ENCODE data around the gene LRP1-AS. TPM values are rescaled to one million over a fixed set of nuclear protein-coding genes. Genes with fewer than 3 reads are reported as not detected.

Gene LRP1-AS
- total RNA-seq, 1 experiment from 2014 or later = not detected

DNA sequence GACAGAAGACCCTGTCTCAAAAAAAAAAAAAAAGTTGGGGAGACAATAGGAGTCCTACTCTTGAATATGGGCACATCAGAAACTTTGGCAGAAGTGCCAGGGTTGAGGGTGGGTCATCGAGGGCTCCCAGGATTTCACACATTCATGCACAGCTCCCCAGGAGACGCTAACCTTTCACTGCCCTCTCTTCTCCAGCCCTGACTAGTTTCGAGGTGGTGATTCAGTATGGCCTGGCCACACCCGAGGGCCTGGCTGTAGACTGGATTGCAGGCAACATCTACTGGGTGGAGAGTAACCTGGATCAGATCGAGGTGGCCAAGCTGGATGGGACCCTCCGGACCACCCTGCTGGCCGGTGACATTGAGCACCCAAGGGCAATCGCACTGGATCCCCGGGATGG lies 29.4 kb upstream of the LRP1-AS start:
- CTCF ChIA-PET = interaction anchor here (0.8 to 7.0 kb wide), 7 partner anchors 36 to 65 kb away, joined by 4 to 112 read pairs (median 15); partner anchors contain the start of genes LRP1 and STAT6
- Mint-ChIP-seq H3K27ac (no peak overlapping the region), H3K4me1 (no peaks in the 10 kb centered on the region), H3K9me3 (no peaks in the 10 kb centered on the region), H3K4me3 (no peak overlapping the region), H3K27me3 (ENCODE audit: low read depth) (no peaks in the 10 kb centered on the region), H3K36me3 (peaks cover 38% of the 10 kb centered on the region)
- DNase-seq (ENCODE audit: low spot score) (no peak), ATAC-seq (no peak)
- POLR2A ChIA-PET = no interaction called here
- TF ChIP-seq ZNF317 (CRISPR knock-in tag; IDR thresholded peaks at IDR 0.05; ENCODE audit: borderline replicate concordance, low read depth) (no peak), ZNF263 (CRISPR knock-in tag; IDR thresholded peaks at IDR 0.05; ENCODE audit: low read depth) (no peak), SOX15 (CRISPR knock-in tag; IDR thresholded peaks at IDR 0.05) (no peak), TP53 (CRISPR knock-in tag; IDR thresholded peaks at IDR 0.05) (no peak), TEAD4 (CRISPR knock-in tag; IDR thresholded peaks at IDR 0.05) (no peak), NFATC4 (CRISPR knock-in tag; IDR thresholded peaks at IDR 0.05) (no peak), CREB1 (CRISPR knock-in tag; IDR thresholded peaks at IDR 0.05) (no peak), SMAD4 (CRISPR knock-in tag; IDR thresholded peaks at IDR 0.05) (no peak), ZNF232 (CRISPR knock-in tag; IDR thresholded peaks at IDR 0.05) (no peak), NR3C1 (CRISPR knock-in tag; conservative IDR thresholded peaks at IDR 0.05; ENCODE audit: low read depth) (no peak), ELF4 (CRISPR knock-in tag; IDR thresholded peaks at IDR 0.05; ENCODE audit: low read depth) (no peak), ESRRA (CRISPR knock-in tag; IDR thresholded peaks at IDR 0.05; ENCODE audit: borderline replicate concordance) (no peak)
- TF ChIP-seq, protein P1, sequence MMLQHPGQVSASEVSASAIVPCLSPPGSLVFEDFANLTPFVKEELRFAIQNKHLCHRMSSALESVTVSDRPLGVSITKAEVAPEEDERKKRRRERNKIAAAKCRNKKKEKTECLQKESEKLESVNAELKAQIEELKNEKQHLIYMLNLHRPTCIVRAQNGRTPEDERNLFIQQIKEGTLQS (CRISPR knock-in tag; conservative IDR thresholded peaks at IDR 0.05) = no peak
- TF ChIP-seq, protein P2, sequence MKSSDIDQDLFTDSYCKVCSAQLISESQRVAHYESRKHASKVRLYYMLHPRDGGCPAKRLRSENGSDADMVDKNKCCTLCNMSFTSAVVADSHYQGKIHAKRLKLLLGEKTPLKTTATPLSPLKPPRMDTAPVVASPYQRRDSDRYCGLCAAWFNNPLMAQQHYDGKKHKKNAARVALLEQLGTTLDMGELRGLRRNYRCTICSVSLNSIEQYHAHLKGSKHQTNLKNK (CRISPR knock-in tag; IDR thresholded peaks at IDR 0.05) = no peak

DNA sequence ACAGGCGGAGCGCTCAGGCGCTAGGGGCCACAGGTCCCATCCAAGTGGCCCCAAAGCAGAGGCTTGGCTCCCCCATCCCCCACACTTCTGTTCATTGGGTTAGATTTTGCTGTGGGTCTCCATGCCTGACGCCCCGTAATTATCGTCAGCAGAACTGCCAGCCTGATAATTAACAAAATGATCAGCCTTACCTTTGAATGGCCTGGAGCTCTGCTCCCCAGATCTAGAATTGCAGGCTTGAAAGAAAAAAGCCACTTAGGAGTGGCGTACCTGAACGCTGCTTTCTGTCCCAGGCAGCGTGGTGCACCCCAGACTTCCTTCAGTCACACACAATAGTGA lies 28.7 kb upstream of the LRP1-AS start:
- CTCF ChIA-PET = interaction anchor here (0.5 to 7.0 kb wide), 43 partner anchors 10 to 1918 kb away, joined by 3 to 112 read pairs (median 4); partner anchors contain the start of genes LRP1, NEMP1, SHMT2 and STAT6
- no peak for ATAC-seq

DNA sequence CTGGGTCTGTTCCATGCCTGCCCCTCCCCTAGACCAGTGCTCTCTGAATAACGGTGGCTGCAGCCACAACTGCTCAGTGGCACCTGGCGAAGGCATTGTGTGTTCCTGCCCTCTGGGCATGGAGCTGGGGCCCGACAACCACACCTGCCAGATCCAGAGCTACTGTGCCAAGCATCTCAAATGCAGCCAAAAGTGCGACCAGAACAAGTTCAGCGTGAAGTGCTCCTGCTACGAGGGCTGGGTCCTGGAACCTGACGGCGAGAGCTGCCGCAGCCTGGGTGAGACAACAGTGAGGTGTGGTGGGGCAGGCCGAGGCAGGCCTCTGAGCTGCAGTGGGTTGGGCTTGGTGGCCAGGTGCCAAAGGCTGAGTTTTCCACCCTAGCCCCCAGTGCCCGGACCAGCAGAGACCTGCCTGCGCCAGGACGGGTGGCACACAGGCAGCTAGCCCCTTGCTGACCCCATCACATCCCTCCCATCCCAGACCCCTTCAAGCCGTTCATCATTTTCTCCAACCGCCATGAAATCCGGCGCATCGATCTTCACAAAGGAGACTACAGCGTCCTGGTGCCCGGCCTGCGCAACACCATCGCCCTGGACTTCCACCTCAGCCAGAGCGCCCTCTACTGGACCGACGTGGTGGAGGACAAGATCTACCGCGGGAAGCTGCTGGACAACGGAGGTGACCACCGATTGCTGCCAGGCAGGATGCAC lies 28.2 kb upstream of the LRP1-AS start:
- Mint-ChIP-seq H3K27me3 (ENCODE audit: low read depth) (no peaks in the 10 kb centered on the region), H3K9me3 (no peaks in the 10 kb centered on the region), H3K4me3 (no peak overlapping the region), H3K4me1 (no peaks in the 10 kb centered on the region), H3K36me3 (peaks cover 41% of the 10 kb centered on the region), H3K27ac (peak overlapping the region; percentile 78)
- CTCF ChIA-PET = interaction anchor here (0.5 to 7.0 kb wide), 43 partner anchors 9 to 1919 kb away, joined by 3 to 112 read pairs (median 4); partner anchors contain the start of genes LRP1, NEMP1, SHMT2 and STAT6
- TF ChIP-seq, protein P3, sequence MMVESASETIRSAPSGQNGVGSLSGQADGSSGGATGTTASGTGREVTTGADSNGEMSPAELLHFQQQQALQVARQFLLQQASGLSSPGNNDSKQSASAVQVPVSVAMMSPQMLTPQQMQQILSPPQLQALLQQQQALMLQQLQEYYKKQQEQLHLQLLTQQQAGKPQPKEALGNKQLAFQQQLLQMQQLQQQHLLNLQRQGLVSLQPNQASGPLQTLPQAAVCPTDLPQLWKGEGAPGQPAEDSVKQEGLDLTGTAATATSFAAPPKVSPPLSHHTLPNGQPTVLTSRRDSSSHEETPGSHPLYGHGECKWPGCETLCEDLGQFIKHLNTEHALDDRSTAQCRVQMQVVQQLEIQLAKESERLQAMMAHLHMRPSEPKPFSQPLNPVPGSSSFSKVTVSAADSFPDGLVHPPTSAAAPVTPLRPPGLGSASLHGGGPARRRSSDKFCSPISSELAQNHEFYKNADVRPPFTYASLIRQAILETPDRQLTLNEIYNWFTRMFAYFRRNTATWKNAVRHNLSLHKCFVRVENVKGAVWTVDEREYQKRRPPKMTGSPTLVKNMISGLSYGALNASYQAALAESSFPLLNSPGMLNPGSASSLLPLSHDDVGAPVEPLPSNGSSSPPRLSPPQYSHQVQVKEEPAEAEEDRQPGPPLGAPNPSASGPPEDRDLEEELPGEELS (CRISPR knock-in tag; IDR thresholded peaks at IDR 0.05) = no peak
- TF ChIP-seq, protein P4, sequence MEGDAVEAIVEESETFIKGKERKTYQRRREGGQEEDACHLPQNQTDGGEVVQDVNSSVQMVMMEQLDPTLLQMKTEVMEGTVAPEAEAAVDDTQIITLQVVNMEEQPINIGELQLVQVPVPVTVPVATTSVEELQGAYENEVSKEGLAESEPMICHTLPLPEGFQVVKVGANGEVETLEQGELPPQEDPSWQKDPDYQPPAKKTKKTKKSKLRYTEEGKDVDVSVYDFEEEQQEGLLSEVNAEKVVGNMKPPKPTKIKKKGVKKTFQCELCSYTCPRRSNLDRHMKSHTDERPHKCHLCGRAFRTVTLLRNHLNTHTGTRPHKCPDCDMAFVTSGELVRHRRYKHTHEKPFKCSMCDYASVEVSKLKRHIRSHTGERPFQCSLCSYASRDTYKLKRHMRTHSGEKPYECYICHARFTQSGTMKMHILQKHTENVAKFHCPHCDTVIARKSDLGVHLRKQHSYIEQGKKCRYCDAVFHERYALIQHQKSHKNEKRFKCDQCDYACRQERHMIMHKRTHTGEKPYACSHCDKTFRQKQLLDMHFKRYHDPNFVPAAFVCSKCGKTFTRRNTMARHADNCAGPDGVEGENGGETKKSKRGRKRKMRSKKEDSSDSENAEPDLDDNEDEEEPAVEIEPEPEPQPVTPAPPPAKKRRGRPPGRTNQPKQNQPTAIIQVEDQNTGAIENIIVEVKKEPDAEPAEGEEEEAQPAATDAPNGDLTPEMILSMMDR (IDR thresholded peaks at IDR 0.05) = peak; percentile 75
- TF ChIP-seq, protein P5, sequence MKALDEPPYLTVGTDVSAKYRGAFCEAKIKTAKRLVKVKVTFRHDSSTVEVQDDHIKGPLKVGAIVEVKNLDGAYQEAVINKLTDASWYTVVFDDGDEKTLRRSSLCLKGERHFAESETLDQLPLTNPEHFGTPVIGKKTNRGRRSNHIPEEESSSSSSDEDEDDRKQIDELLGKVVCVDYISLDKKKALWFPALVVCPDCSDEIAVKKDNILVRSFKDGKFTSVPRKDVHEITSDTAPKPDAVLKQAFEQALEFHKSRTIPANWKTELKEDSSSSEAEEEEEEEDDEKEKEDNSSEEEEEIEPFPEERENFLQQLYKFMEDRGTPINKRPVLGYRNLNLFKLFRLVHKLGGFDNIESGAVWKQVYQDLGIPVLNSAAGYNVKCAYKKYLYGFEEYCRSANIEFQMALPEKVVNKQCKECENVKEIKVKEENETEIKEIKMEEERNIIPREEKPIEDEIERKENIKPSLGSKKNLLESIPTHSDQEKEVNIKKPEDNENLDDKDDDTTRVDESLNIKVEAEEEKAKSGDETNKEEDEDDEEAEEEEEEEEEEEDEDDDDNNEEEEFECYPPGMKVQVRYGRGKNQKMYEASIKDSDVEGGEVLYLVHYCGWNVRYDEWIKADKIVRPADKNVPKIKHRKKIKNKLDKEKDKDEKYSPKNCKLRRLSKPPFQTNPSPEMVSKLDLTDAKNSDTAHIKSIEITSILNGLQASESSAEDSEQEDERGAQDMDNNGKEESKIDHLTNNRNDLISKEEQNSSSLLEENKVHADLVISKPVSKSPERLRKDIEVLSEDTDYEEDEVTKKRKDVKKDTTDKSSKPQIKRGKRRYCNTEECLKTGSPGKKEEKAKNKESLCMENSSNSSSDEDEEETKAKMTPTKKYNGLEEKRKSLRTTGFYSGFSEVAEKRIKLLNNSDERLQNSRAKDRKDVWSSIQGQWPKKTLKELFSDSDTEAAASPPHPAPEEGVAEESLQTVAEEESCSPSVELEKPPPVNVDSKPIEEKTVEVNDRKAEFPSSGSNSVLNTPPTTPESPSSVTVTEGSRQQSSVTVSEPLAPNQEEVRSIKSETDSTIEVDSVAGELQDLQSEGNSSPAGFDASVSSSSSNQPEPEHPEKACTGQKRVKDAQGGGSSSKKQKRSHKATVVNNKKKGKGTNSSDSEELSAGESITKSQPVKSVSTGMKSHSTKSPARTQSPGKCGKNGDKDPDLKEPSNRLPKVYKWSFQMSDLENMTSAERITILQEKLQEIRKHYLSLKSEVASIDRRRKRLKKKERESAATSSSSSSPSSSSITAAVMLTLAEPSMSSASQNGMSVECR (CRISPR knock-in tag; IDR thresholded peaks at IDR 0.05; ENCODE audit: borderline replicate concordance) = 0 out of 2 replicates have a peak, but pooled peaks have one; percentile 26
- POLR2A ChIA-PET = interaction anchor here (0.6 to 1.5 kb wide), 2 partner anchors 48 to 100 kb away, joined by 3 to 8 read pairs; partner anchors contain the start of gene LRP1
- DNase-seq (ENCODE audit: low spot score) (peak; percentile 95), ATAC-seq (peak; percentile 80)

More for the DNA sequence above, 28.7 kb upstream of the LRP1-AS start:
- TF ChIP-seq JAZF1 (CRISPR knock-in tag; IDR thresholded peaks at IDR 0.05) = no peak
- no peak for TF ChIP-seq CREB1 (CRISPR knock-in tag; IDR thresholded peaks at IDR 0.05)
- no peak for TF ChIP-seq CBFB (CRISPR knock-in tag; IDR thresholded peaks at IDR 0.05; ENCODE audit: low read depth)
- TF ChIP-seq, protein P6, sequence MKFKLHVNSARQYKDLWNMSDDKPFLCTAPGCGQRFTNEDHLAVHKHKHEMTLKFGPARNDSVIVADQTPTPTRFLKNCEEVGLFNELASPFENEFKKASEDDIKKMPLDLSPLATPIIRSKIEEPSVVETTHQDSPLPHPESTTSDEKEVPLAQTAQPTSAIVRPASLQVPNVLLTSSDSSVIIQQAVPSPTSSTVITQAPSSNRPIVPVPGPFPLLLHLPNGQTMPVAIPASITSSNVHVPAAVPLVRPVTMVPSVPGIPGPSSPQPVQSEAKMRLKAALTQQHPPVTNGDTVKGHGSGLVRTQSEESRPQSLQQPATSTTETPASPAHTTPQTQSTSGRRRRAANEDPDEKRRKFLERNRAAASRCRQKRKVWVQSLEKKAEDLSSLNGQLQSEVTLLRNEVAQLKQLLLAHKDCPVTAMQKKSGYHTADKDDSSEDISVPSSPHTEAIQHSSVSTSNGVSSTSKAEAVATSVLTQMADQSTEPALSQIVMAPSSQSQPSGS (CRISPR knock-in tag; IDR thresholded peaks at IDR 0.05; ENCODE audit: borderline replicate concordance, low read depth) = no peak
- no peak for TF ChIP-seq ELF4 (CRISPR knock-in tag; IDR thresholded peaks at IDR 0.05; ENCODE audit: low read depth)
- no peak for TF ChIP-seq IRF2 (CRISPR knock-in tag; IDR thresholded peaks at IDR 0.05; ENCODE audit: borderline replicate concordance, low read depth)
- TF ChIP-seq KAT7 (CRISPR knock-in tag; IDR thresholded peaks at IDR 0.05; ENCODE audit: borderline replicate concordance) = no peak
- no peak for TF ChIP-seq TCF7 (CRISPR knock-in tag; IDR thresholded peaks at IDR 0.05; ENCODE audit: low read depth)
- Mint-ChIP-seq H3K9me3 (no peaks in the 10 kb centered on the region), H3K27me3 (ENCODE audit: low read depth) (no peaks in the 10 kb centered on the region), H3K27ac (no peak overlapping the region), H3K36me3 (peaks cover 41% of the 10 kb centered on the region), H3K4me1 (no peaks in the 10 kb centered on the region), H3K4me3 (no peak overlapping the region)
- DNase-seq (ENCODE audit: low spot score) = no peak
- POLR2A ChIA-PET = interaction anchor here (1.5 kb wide), 1 partner anchor 48 kb away, joined by 8 read pairs; the partner anchor contains the start of gene LRP1

All from WTC11 (cell line).